ENCODE results near the gene WBP11. TPM values are rescaled to one million over a fixed set of nuclear protein-coding genes. Genes with fewer than 3 reads are reported as not detected.

WBP11 gene
- total and polyA plus RNA-seq, 9 of the 15 experiments (the other 6 are each of a cell fraction or from before 2014, with no cell fraction given) = 7.7 to 60.8 (median 24.6) TPM

DNA sequence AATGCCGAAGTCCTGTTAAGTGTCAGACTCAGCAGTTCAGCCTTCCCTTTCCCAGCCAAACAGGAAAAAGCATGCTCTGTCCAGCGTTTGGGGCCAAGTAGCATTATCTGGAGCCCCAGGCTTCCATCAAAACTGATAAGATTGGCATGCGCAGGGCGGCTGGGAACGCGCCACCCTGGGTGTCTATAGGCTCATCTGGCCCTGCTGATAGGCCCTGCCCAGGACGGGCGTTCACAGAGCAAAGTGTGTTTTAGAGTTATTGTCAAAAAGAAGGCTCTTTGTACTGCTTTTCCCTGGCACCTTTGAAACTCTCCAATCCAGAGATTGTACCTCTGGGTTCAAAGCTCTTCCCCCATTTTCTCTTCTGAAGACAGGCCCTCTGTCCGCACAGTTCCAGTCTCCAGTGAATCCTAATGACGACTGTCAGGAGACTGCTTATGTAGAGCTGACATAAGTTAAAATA, 40.2 kb upstream of the WBP11 start, which contains the start of gene ART4 (continued):
- TF ChIP-seq, protein P1, sequence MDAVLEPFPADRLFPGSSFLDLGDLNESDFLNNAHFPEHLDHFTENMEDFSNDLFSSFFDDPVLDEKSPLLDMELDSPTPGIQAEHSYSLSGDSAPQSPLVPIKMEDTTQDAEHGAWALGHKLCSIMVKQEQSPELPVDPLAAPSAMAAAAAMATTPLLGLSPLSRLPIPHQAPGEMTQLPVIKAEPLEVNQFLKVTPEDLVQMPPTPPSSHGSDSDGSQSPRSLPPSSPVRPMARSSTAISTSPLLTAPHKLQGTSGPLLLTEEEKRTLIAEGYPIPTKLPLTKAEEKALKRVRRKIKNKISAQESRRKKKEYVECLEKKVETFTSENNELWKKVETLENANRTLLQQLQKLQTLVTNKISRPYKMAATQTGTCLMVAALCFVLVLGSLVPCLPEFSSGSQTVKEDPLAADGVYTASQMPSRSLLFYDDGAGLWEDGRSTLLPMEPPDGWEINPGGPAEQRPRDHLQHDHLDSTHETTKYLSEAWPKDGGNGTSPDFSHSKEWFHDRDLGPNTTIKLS (IDR thresholded peaks at IDR 0.05; ENCODE audit: borderline replicate concordance, low read depth) = no peak
- peak; percentile 19 for TF ChIP-seq MEIS2 (IDR thresholded peaks at IDR 0.05; ENCODE audit: partially characterized antibody)
- TF ChIP-seq, protein P2, sequence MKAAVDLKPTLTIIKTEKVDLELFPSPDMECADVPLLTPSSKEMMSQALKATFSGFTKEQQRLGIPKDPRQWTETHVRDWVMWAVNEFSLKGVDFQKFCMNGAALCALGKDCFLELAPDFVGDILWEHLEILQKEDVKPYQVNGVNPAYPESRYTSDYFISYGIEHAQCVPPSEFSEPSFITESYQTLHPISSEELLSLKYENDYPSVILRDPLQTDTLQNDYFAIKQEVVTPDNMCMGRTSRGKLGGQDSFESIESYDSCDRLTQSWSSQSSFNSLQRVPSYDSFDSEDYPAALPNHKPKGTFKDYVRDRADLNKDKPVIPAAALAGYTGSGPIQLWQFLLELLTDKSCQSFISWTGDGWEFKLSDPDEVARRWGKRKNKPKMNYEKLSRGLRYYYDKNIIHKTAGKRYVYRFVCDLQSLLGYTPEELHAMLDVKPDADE (conservative IDR thresholded peaks at IDR 0.05; ENCODE audit: control insufficient read depth, low read depth, low read length) = no peak
- TF ChIP-seq, protein P3, sequence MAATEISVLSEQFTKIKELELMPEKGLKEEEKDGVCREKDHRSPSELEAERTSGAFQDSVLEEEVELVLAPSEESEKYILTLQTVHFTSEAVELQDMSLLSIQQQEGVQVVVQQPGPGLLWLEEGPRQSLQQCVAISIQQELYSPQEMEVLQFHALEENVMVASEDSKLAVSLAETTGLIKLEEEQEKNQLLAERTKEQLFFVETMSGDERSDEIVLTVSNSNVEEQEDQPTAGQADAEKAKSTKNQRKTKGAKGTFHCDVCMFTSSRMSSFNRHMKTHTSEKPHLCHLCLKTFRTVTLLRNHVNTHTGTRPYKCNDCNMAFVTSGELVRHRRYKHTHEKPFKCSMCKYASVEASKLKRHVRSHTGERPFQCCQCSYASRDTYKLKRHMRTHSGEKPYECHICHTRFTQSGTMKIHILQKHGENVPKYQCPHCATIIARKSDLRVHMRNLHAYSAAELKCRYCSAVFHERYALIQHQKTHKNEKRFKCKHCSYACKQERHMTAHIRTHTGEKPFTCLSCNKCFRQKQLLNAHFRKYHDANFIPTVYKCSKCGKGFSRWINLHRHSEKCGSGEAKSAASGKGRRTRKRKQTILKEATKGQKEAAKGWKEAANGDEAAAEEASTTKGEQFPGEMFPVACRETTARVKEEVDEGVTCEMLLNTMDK (IDR thresholded peaks at IDR 0.05; ENCODE audit: borderline replicate concordance, insufficient read depth, low read depth, low read length, poor library complexity, severe bottlenecking) = no peak
- TF ChIP-seq E2F3 (CRISPR knock-in tag; IDR thresholded peaks at IDR 0.05) = no peak
- no peak for TF ChIP-seq TBL1XR1 (IDR thresholded peaks at IDR 0.05; ENCODE audit: low read length in 2 of 2)
- TF ChIP-seq ZNF175 (CRISPR knock-in tag; IDR thresholded peaks at IDR 0.05; ENCODE audit: low read depth) = no peak
- TF ChIP-seq ZNF143 (CRISPR knock-in tag; IDR thresholded peaks at IDR 0.05) = no peak
- TF ChIP-seq, protein P4, sequence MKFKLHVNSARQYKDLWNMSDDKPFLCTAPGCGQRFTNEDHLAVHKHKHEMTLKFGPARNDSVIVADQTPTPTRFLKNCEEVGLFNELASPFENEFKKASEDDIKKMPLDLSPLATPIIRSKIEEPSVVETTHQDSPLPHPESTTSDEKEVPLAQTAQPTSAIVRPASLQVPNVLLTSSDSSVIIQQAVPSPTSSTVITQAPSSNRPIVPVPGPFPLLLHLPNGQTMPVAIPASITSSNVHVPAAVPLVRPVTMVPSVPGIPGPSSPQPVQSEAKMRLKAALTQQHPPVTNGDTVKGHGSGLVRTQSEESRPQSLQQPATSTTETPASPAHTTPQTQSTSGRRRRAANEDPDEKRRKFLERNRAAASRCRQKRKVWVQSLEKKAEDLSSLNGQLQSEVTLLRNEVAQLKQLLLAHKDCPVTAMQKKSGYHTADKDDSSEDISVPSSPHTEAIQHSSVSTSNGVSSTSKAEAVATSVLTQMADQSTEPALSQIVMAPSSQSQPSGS (CRISPR knock-in tag; IDR thresholded peaks at IDR 0.05) = no peak
- TF ChIP-seq, protein P5, sequence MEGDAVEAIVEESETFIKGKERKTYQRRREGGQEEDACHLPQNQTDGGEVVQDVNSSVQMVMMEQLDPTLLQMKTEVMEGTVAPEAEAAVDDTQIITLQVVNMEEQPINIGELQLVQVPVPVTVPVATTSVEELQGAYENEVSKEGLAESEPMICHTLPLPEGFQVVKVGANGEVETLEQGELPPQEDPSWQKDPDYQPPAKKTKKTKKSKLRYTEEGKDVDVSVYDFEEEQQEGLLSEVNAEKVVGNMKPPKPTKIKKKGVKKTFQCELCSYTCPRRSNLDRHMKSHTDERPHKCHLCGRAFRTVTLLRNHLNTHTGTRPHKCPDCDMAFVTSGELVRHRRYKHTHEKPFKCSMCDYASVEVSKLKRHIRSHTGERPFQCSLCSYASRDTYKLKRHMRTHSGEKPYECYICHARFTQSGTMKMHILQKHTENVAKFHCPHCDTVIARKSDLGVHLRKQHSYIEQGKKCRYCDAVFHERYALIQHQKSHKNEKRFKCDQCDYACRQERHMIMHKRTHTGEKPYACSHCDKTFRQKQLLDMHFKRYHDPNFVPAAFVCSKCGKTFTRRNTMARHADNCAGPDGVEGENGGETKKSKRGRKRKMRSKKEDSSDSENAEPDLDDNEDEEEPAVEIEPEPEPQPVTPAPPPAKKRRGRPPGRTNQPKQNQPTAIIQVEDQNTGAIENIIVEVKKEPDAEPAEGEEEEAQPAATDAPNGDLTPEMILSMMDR (IDR thresholded peaks at IDR 0.05 in 2 of 3, conservative IDR thresholded peaks at IDR 0.05 in 1 of 3; ENCODE audit: insufficient read depth in 2 of 3, low read depth in 1 of 3, low read length in 3 of 3) = no peak
- TF ChIP-seq TAF9B (IDR thresholded peaks at IDR 0.05; ENCODE audit: partially characterized antibody) = no peak
- TF ChIP-seq U2AF2 (optimal IDR thresholded peaks at IDR 0.05; ENCODE audit: low read depth, low read length) = no peak
- TF ChIP-seq, protein P6, sequence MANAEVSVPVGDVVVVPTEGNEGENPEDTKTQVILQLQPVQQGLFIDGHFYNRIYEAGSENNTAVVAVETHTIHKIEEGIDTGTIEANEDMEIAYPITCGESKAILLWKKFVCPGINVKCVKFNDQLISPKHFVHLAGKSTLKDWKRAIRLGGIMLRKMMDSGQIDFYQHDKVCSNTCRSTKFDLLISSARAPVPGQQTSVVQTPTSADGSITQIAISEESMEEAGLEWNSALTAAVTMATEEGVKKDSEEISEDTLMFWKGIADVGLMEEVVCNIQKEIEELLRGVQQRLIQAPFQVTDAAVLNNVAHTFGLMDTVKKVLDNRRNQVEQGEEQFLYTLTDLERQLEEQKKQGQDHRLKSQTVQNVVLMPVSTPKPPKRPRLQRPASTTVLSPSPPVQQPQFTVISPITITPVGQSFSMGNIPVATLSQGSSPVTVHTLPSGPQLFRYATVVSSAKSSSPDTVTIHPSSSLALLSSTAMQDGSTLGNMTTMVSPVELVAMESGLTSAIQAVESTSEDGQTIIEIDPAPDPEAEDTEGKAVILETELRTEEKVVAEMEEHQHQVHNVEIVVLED (CRISPR knock-in tag; IDR thresholded peaks at IDR 0.05) = no peak
- no peak for TF ChIP-seq GATA2 (CRISPR knock-in tag; IDR thresholded peaks at IDR 0.05)
- no peak for TF ChIP-seq DIDO1 (tag; IDR thresholded peaks at IDR 0.05; ENCODE audit: low read depth)
- no peak for TF ChIP-seq XRCC3 (IDR thresholded peaks at IDR 0.05)
- TF ChIP-seq PHTF2 (CRISPR knock-in tag; IDR thresholded peaks at IDR 0.05) = no peak
- TF ChIP-seq, protein P7, sequence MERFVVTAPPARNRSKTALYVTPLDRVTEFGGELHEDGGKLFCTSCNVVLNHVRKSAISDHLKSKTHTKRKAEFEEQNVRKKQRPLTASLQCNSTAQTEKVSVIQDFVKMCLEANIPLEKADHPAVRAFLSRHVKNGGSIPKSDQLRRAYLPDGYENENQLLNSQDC (CRISPR knock-in tag; IDR thresholded peaks at IDR 0.05) = no peak
